ENCODE results near the gene GABRB1. TPM values are rescaled to one million over a fixed set of nuclear protein-coding genes. Genes with fewer than 3 reads are reported as not detected.

GABRB1 gene
- total RNA-seq, 2 donors from 2014 or later, result 0.82 TPM; not detected in 1

GRCh38 chr4:47309165-47309564 is 277.8 kb downstream of the GABRB1 start:
- no peaks in the 10 kb centered on the region for H3K9me3 ChIP-seq
- no peak overlapping the region for H3K9ac ChIP-seq (ENCODE audit: low read depth in 2 of 2, low read length in 2 of 2)
- TF ChIP-seq CTCF (IDR thresholded peaks at IDR 0.05), result no peak
- no peaks in the 10 kb centered on the region for H3K27me3 ChIP-seq
- H3K4me3 ChIP-seq, result no peak overlapping the region
- intact Hi-C loops (cut with DNase I), result no loop called here
- no peak for DNase-seq
- no peaks in the 10 kb centered on the region for H3K36me3 ChIP-seq
- H3K27ac ChIP-seq, result no peak overlapping the region
- no peaks in the 10 kb centered on the region for H3K4me1 ChIP-seq

- Histone ChIP-seq H3K27ac (no peak overlapping the region), H3K9me3 (no peaks in the 10 kb centered on the region), H3K36me3 (no peaks in the 10 kb centered on the region), H3K9ac (ENCODE audit: low read depth in 2 of 2, low read length in 2 of 2) (no peak overlapping the region), H3K4me1 (no peaks in the 10 kb centered on the region), H3K27me3 (no peaks in the 10 kb centered on the region), H3K4me3 (no peak overlapping the region)
- no peak for TF ChIP-seq CTCF (IDR thresholded peaks at IDR 0.05)
- no peak for DNase-seq
- intact Hi-C loops (cut with DNase I), result no loop called here
Observed at GRCh38 chr4:47312170-47312569, 280.8 kb downstream of the GABRB1 start.

GRCh38 chr4:47313384-47313783 is 282.0 kb downstream of the GABRB1 start:
- no peaks in the 10 kb centered on the region for H3K36me3 ChIP-seq

GRCh38 chr4:47315346-47315745 is 284.0 kb downstream of the GABRB1 start:
- Histone ChIP-seq H3K4me3 (no peak overlapping the region), H3K36me3 (no peaks in the 10 kb centered on the region), H3K27ac (no peak overlapping the region), H3K27me3 (no peaks in the 10 kb centered on the region), H3K9me3 (no peaks in the 10 kb centered on the region), H3K9ac (ENCODE audit: low read depth in 2 of 2, low read length in 2 of 2) (no peak overlapping the region), H3K4me1 (no peaks in the 10 kb centered on the region)
- no peak for DNase-seq
- TF ChIP-seq CTCF (IDR thresholded peaks at IDR 0.05), result no peak
- intact Hi-C loops (cut with DNase I), result no loop called here

More at GRCh38 chr4:47313384-47313783, 282.0 kb downstream of the GABRB1 start:
- H3K27me3 ChIP-seq, result no peaks in the 10 kb centered on the region
- no peak for TF ChIP-seq CTCF (IDR thresholded peaks at IDR 0.05)
- no peak for DNase-seq
- H3K9me3 ChIP-seq, result no peaks in the 10 kb centered on the region
- H3K9ac ChIP-seq (ENCODE audit: low read depth in 2 of 2, low read length in 2 of 2), result no peak overlapping the region
- no peak overlapping the region for H3K27ac ChIP-seq
- H3K4me3 ChIP-seq, result no peak overlapping the region
- intact Hi-C loops (cut with DNase I), result no loop called here
- no peaks in the 10 kb centered on the region for H3K4me1 ChIP-seq

- Histone ChIP-seq H3K36me3 (no peaks in the 10 kb centered on the region), H3K27ac (no peak overlapping the region), H3K4me3 (no peak overlapping the region), H3K4me1 (no peaks in the 10 kb centered on the region), H3K27me3 (no peaks in the 10 kb centered on the region), H3K9ac (ENCODE audit: low read depth in 2 of 2, low read length in 2 of 2) (no peak overlapping the region), H3K9me3 (no peaks in the 10 kb centered on the region)
- no peak for TF ChIP-seq CTCF (IDR thresholded peaks at IDR 0.05)
- DNase-seq, result no peak
- intact Hi-C loops (cut with DNase I), result no loop called here
Observed at GRCh38 chr4:47326025-47326424, 294.7 kb downstream of the GABRB1 start.

GRCh38 chr4:47330866-47331265 is 299.5 kb downstream of the GABRB1 start:
- no peak overlapping the region for H3K27ac ChIP-seq
- H3K9me3 ChIP-seq, result no peaks in the 10 kb centered on the region
- DNase-seq, result no peak
- TF ChIP-seq CTCF (IDR thresholded peaks at IDR 0.05), result no peak
- intact Hi-C loops (cut with DNase I), result no loop called here
- no peaks in the 10 kb centered on the region for H3K4me1 ChIP-seq
- H3K9ac ChIP-seq (ENCODE audit: low read depth in 2 of 2, low read length in 2 of 2), result no peak overlapping the region
- H3K4me3 ChIP-seq, result no peak overlapping the region
- no peaks in the 10 kb centered on the region for H3K36me3 ChIP-seq
- H3K27me3 ChIP-seq, result no peaks in the 10 kb centered on the region

Measured in colonic mucosa (tissue), 4 donors.